Measurements from ENCODE around the gene EPB41L5. TPM values are rescaled to one million over a fixed set of nuclear protein-coding genes. Genes with fewer than 3 reads are reported as not detected.
"Not testable (repeated sequence)": the region's sequence is repeated elsewhere in the genome, so short reads cannot be mapped to it uniquely, and the experiment has no call there.

EPB41L5 gene
- total and polyA plus RNA-seq, 4 donors = 19.7 to 88.4 (median 30.3) TPM

DNA sequence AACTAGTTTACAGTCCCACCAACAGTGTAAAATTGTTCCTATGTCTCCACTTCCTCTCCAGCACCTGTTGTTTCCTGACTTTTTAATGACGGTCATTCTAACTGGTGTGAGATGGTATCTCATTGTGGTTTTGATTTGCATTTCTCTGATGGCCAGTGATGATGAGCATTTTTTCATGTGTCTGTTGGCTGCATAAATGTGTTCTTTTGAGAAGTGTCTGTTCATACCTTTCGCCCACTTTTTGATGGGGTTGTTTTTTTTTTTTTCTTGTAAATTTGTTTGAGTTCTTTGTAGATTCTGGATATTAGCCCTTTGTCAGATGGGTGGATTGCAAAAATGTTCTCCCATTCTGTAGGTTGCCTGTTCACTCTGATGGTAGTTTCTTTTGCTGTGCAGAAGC is 33.4 kb downstream of the EPB41L5 start:
- not testable (repeated sequence) for H3K27ac ChIP-seq (ENCODE audit: low read depth in 1 of 2, low read length in 2 of 2); H3K4me3 ChIP-seq (ENCODE audit: low read depth in 1 of 3, low read length in 3 of 3); H3K4me1 ChIP-seq (ENCODE audit: control insufficient read depth in 4 of 4, insufficient read depth in 4 of 4, low read length in 3 of 4); H3K9ac ChIP-seq (ENCODE audit: low read depth in 1 of 2, low read length in 2 of 2); DNase-seq (ENCODE audit: low spot score); H3K9me3 ChIP-seq (ENCODE audit: control insufficient read depth in 4 of 4, low read length in 3 of 4); H3K27me3 ChIP-seq (ENCODE audit: control insufficient read depth in 4 of 4, insufficient read depth in 4 of 4, low read length in 3 of 4)
- peaks cover 3 to 11% (median 6%) of the 10 kb centered on the region in 4 donors for H3K36me3 ChIP-seq (ENCODE audit: control insufficient read depth in 4 of 4, insufficient read depth in 3 of 4, low read depth in 1 of 4, low read length in 3 of 4)
- 93% methylated on average over 2 of the region's 2 CpGs for WGBS

DNA sequence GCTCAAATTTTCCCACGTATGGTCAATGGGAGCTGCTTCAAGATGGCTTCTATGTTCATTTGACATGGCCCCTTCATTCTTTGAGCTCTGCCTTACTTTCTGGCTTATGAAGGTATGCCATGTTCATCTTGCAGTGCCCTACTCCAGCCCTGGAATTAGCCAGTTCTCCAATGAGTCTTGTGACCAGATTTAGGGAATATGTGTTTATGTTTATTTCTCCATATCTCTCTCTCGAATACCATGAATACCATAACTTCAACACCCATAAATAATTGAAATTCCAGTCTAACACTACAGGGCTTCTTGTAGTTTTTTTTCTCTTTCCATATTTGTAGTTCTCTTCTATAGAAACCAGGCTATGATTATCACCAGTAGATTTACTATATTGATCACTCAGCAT is 39.7 kb downstream of the EPB41L5 start:
- 86% methylated on average over 2 of the region's 2 CpGs for WGBS
- Histone ChIP-seq H3K4me3 (ENCODE audit: low read depth in 1 of 3, low read length in 3 of 3) (no peak overlapping the region), H3K4me1 (ENCODE audit: control insufficient read depth in 4 of 4, insufficient read depth in 4 of 4, low read length in 3 of 4) (no peaks in the 10 kb centered on the region), H3K27ac (ENCODE audit: low read depth in 1 of 2, low read length in 2 of 2) (no peak overlapping the region), H3K9ac (ENCODE audit: low read depth in 1 of 2, low read length in 2 of 2) (no peak overlapping the region), H3K9me3 (ENCODE audit: control insufficient read depth in 4 of 4, low read length in 3 of 4) (no peaks in the 10 kb centered on the region), H3K36me3 (ENCODE audit: control insufficient read depth in 4 of 4, insufficient read depth in 3 of 4, low read depth in 1 of 4, low read length in 3 of 4) (no peaks in the 10 kb centered on the region), H3K27me3 (ENCODE audit: control insufficient read depth in 4 of 4, insufficient read depth in 4 of 4, low read length in 3 of 4) (no peaks in the 10 kb centered on the region)
- no peak for DNase-seq (ENCODE audit: low spot score)
- TF ChIP-seq NR2F2 (IDR thresholded peaks at IDR 0.05) (no peak), HNF4G (IDR thresholded peaks at IDR 0.05) (no peak), FOXA2 (IDR thresholded peaks at IDR 0.05) (no peak), YY1 (IDR thresholded peaks at IDR 0.05) (no peak), RXRA (IDR thresholded peaks at IDR 0.05) (no peak), TAF1 (conservative IDR thresholded peaks at IDR 0.05) (no peak), HNF4A (conservative IDR thresholded peaks at IDR 0.05) (no peak), REST (IDR thresholded peaks at IDR 0.05) (no peak), EGR1 (IDR thresholded peaks at IDR 0.05; ENCODE audit: low read depth in 2 of 2) (no peak), ATF3 (IDR thresholded peaks at IDR 0.05) (no peak), GABPA (IDR thresholded peaks at IDR 0.05 in 1 of 2, conservative IDR thresholded peaks at IDR 0.05 in 1 of 2) (no peak), CTCF (IDR thresholded peaks at IDR 0.05; ENCODE audit: low read depth, low read length, missing input control) (no peak), JUND (IDR thresholded peaks at IDR 0.05) (no peak)
- TF ChIP-seq, protein P1, sequence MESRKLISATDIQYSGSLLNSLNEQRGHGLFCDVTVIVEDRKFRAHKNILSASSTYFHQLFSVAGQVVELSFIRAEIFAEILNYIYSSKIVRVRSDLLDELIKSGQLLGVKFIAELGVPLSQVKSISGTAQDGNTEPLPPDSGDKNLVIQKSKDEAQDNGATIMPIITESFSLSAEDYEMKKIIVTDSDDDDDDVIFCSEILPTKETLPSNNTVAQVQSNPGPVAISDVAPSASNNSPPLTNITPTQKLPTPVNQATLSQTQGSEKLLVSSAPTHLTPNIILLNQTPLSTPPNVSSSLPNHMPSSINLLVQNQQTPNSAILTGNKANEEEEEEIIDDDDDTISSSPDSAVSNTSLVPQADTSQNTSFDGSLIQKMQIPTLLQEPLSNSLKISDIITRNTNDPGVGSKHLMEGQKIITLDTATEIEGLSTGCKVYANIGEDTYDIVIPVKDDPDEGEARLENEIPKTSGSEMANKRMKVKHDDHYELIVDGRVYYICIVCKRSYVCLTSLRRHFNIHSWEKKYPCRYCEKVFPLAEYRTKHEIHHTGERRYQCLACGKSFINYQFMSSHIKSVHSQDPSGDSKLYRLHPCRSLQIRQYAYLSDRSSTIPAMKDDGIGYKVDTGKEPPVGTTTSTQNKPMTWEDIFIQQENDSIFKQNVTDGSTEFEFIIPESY (IDR thresholded peaks at IDR 0.05) = no peak

Data from liver (tissue), 9 donors.